Activated naive CD8-positive, alpha-beta T cell treated with anti-CD3 and anti-CD28 coated beads, Interleukin-2, amount 10 ng/mL, durations not matched to agents 7 days and 5 days (primary cell): ENCODE measurements around the gene AQP6. TPM values are rescaled to one million over a fixed set of nuclear protein-coding genes. Genes with fewer than 3 reads are reported as not detected.
"Not testable (repeated sequence)": the region's sequence is repeated elsewhere in the genome, so short reads cannot be mapped to it uniquely, and the experiment has no call there.

Source experiments
- ATAC-seq: fragments of 150-1000 bp; cut with Tn5 transposase; one replicate; pipeline ENCODE4 v1.10.0; 2021; ENCODE audit warnings: low read depth, moderate library complexity
- POLR2A ChIA-PET: fragments of 350-600 bp; sonication (Branson Sonifier 250); formaldehyde crosslinking; loops from one replicate; lab custom pipeline; 2021; ENCODE audit warnings: antibody characterized with exemption; lab: Charles Lee
- DNase-seq: peaks from one replicate; pipeline ENCODE4 v3.0.0; 2021
- H3K27ac Mint-ChIP-seq: one replicate; pipeline ENCODE4 v1.8.0; 2022; ENCODE audit warnings: mild to moderate bottlenecking, mixed read lengths
- H3K27me3 Mint-ChIP-seq: one replicate; pipeline ENCODE4 v1.8.0; 2022; ENCODE audit warnings: mild to moderate bottlenecking, moderate library complexity, mixed read lengths
- H3K36me3 Mint-ChIP-seq: one replicate; pipeline ENCODE4 v1.8.0; 2021; ENCODE audit warnings: mild to moderate bottlenecking, mixed read lengths
- H3K4me1 Mint-ChIP-seq: one replicate; pipeline ENCODE4 v1.8.0; 2021; ENCODE audit warnings: mixed read lengths
- H3K4me3 Mint-ChIP-seq: one replicate; pipeline ENCODE4 v1.8.0; 2022; ENCODE audit warnings: mild to moderate bottlenecking, moderate library complexity, mixed read lengths
- H3K9me3 Mint-ChIP-seq: one replicate; pipeline ENCODE4 v1.8.0; 2021; ENCODE audit warnings: mixed read lengths
- total RNA-seq, 2 experiments: library from RNA; stranded (reverse); gene quantifications; one replicate each; pipeline ENCODE4 v1.2.3, GENCODE V29; 2021

Gene AQP6
- total RNA-seq, 2 experiments from 2014 or later = not detected

DNA sequence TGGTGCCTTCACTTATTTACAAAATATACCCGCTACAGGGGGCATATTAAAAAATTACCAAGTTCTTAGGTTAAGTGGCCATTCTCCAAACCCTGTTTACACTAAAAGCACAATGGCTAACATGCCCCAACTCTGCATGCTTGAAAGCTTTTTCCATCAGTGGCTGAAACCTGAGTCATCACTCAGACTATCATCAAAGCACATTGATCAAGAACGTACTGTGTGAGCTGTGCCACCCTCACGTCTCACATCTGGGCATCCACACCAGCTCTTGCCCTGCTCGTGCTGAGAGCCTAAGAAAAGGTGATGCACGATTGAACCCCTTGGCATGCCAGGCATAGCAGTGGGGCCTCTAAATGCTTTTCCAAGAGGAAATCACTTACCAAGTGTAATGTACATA, 13.2 kb downstream of the AQP6 start:
- ATAC-seq = no peak
- POLR2A ChIA-PET = no interaction called here
- DNase-seq = no peak

DNA sequence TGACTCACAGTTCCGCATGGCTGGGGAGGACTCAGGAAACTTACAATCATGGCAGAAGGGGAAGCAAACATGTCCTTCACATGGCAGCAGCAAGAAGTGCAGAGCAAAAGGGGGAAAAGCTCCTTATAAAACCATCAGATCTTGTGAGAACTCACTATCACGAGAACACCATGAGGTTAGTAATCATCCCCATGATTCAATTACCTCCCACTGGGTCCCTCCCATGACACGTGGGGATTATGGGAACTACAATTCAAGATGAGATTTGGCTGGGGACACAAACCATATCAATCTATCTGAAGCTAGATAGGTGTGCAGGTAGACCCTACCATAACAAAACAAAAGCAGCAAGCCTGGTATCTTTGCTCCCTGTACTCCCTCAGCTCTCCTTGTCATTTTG, 13.7 kb downstream of the AQP6 start:
- H3K4me1 Mint-ChIP-seq, H3K27ac Mint-ChIP-seq, POLR2A ChIA-PET, H3K27me3 Mint-ChIP-seq, DNase-seq, H3K4me3 Mint-ChIP-seq, ATAC-seq, H3K9me3 Mint-ChIP-seq: not testable (repeated sequence)
- peaks cover 28% of the 10 kb centered on the region for H3K36me3 Mint-ChIP-seq

More for the DNA sequence above, 13.2 kb downstream of the AQP6 start:
- H3K27me3 Mint-ChIP-seq = no peaks in the 10 kb centered on the region
- no peak overlapping the region for H3K4me3 Mint-ChIP-seq
- H3K9me3 Mint-ChIP-seq = no peaks in the 10 kb centered on the region
- H3K36me3 Mint-ChIP-seq = peaks cover 27% of the 10 kb centered on the region
- no peak overlapping the region for H3K27ac Mint-ChIP-seq
- H3K4me1 Mint-ChIP-seq = no peaks in the 10 kb centered on the region

DNA sequence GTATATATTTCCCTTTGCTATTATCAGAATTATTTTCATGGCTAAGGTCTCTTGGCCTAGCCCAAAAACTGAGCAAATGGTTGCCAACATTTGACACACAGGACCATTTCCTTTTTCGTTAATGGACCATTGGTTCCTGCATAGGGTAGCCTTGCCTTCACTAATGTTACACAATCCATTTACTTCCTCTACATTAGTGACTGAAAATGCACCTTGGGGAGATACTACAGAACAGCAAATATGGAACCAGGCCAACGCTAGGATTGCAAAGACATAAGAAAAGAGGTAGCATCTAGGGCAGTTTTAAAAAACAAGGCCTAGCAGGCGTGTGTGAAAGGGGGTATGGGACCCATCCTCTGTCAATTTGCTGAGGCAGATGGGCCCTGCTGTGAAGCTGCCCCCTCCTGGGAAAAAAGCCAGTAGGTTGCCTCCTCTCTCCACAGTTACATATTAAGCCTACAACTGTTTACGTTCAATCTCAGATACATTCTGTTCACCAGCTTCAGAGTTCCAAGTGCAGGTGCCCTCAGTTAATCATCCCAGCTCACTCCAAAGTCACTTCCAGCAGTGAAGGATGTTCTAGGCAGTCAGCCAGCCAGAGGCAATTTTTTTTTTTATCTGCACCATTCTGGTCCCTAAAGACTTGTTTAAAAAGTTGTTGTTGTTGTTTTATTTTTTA, 15.0 kb downstream of the AQP6 start:
- no peaks in the 10 kb centered on the region for H3K4me1 Mint-ChIP-seq
- H3K27ac Mint-ChIP-seq = no peak overlapping the region
- no peak overlapping the region for H3K4me3 Mint-ChIP-seq
- DNase-seq (no peak), ATAC-seq (no peak)
- H3K9me3 Mint-ChIP-seq = no peaks in the 10 kb centered on the region
- POLR2A ChIA-PET = no interaction called here
- H3K27me3 Mint-ChIP-seq = no peaks in the 10 kb centered on the region
- peaks cover 36% of the 10 kb centered on the region for H3K36me3 Mint-ChIP-seq

DNA sequence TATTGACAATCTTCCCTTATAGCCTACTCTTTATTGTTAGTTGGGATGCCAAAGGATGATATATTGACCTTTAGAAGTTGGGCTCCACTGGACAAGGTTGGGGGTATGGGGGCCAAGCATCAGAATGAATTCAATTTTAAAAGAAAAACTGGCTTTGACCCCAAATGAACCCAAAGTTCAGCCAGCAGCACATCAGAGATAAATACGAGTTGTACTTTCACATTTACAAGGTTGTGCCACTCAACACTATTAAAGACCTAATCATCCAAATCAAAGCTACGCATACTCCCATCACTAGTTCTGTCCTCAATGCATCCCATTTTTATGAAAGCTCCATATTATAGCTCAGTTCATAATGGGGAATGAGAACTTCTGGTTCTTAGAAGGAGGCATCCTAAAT, 16.7 kb downstream of the AQP6 start:
- peaks cover 46% of the 10 kb centered on the region for H3K36me3 Mint-ChIP-seq
- H3K4me3 Mint-ChIP-seq = not testable (repeated sequence)

DNA sequence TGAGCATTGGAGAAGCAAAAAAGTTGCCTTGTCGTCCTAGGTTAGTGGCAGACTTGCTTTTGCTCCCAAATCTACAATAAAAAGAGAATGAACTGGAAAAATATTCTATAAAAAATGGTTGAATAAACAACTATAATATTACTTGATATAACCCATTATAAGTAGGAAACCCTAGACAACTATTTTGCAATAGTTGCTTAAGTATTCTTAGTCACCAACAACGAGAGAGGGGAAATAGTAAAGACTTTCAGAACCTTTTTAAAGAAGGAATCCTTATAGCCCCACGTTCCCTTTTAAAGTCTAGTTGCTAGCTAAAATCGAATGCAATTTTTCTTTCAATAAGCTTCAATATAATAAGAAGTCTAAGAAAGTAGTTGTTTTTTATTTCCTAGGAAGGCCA, 17.5 kb downstream of the AQP6 start:
- H3K4me3 Mint-ChIP-seq = no peak overlapping the region
- H3K36me3 Mint-ChIP-seq = peaks cover 51% of the 10 kb centered on the region
- ATAC-seq (no peak), DNase-seq (no peak)
- H3K9me3 Mint-ChIP-seq = no peaks in the 10 kb centered on the region
- H3K27ac Mint-ChIP-seq = no peak overlapping the region
- POLR2A ChIA-PET = no interaction called here
- H3K4me1 Mint-ChIP-seq = no peaks in the 10 kb centered on the region
- no peaks in the 10 kb centered on the region for H3K27me3 Mint-ChIP-seq

More for the DNA sequence above, 16.7 kb downstream of the AQP6 start:
- H3K4me1 Mint-ChIP-seq, POLR2A ChIA-PET, ATAC-seq, H3K27ac Mint-ChIP-seq, H3K9me3 Mint-ChIP-seq, DNase-seq, H3K27me3 Mint-ChIP-seq: not testable (repeated sequence)

DNA sequence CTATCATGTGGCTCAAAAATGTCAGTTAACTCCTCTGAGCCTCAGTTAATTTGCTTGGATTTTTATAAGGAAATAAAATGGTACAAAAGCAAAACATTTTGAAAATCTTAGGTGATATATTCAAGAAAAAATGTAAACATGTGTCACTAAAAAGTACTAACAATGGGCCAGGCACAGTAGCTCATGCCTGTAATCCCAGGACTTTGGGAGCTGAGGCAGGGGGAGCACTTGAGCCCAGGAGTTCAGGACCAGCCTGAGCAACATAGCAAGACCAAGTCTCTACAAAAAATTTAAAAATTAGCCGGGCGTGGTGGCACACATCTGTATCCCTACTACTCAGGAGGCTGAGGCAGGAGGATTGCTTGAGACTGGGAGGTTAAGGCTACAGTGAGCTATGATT, 25.7 kb downstream of the AQP6 start:
- peaks cover 43% of the 10 kb centered on the region for H3K36me3 Mint-ChIP-seq
- H3K27ac Mint-ChIP-seq = no peak overlapping the region
- DNase-seq = no peak
- H3K9me3 Mint-ChIP-seq = no peaks in the 10 kb centered on the region
- H3K4me1 Mint-ChIP-seq = peaks cover 2% of the 10 kb centered on the region
- H3K27me3 Mint-ChIP-seq = no peaks in the 10 kb centered on the region
- no peak overlapping the region for H3K4me3 Mint-ChIP-seq
- POLR2A ChIA-PET = no interaction called here
- ATAC-seq = no peak

DNA sequence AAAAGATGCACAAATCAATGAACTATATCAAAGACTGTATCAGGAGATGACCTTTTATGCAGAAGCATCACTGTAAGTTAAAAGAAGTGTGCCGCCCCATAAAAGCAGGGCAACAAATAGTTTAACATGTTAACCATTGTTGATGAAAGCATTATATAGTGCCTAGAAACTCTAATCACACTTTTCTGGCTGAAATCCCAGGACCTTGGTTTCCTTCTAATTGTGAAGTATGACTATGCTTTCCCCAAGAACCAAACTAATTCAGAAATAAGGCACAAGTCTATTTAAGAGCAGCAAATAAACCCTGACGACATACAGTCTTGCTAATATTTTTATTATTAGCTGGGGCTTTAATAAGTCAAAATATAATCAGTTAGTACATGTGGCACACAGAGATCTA, 30.8 kb downstream of the AQP6 start:
- H3K36me3 Mint-ChIP-seq = peaks cover 24% of the 10 kb centered on the region
- no peak overlapping the region for H3K4me3 Mint-ChIP-seq
- no peaks in the 10 kb centered on the region for H3K9me3 Mint-ChIP-seq
- ATAC-seq (no peak), DNase-seq (no peak)
- no peaks in the 10 kb centered on the region for H3K27me3 Mint-ChIP-seq
- H3K4me1 Mint-ChIP-seq = peaks cover 3% of the 10 kb centered on the region
- POLR2A ChIA-PET = no interaction called here
- no peak overlapping the region for H3K27ac Mint-ChIP-seq

DNA sequence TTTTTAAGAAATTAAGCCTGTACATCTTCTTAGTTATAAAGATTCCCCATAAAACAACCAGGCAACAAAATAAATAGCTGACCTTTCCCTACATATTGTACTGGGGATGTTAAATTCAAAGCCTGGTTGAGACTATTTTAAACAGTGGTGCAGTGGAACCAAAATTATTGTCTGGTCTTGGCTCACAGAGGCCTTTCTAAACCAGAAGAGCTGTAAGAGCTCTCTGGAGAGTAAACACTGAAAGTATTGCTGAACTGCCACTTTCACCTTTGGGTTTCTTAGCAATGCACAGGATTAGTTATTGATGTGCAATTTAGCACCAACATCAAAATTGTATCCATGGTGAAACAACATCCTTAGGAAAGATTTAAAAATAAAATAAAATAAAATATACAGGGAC, 31.9 kb downstream of the AQP6 start:
- ATAC-seq (no peak), DNase-seq (no peak)
- Mint-ChIP-seq H3K9me3 (no peaks in the 10 kb centered on the region), H3K4me1 (peaks cover 3% of the 10 kb centered on the region), H3K4me3 (no peak overlapping the region), H3K27ac (no peak overlapping the region), H3K36me3 (peaks cover 24% of the 10 kb centered on the region), H3K27me3 (no peaks in the 10 kb centered on the region)
- POLR2A ChIA-PET = no interaction called here

DNA sequence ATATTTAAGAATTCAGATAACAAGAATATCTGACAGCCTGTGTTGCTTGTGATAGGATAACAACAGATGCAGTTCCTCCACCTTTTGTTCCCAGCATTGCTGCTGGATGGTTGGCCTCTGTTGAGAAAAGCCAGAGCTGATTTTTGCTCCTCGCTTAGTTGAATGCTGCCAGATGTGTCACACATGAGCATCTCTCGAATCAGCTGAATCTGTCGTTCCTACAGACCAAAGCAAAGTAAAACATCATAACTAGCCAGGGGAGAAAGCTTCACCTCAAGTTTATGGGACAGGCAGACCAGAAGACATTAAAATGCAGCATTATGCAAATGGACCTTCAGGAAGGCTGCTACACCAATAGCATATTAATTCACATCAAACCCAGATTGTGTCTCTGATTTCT, 32.4 kb downstream of the AQP6 start:
- DNase-seq (no peak), ATAC-seq (no peak)
- no peak overlapping the region for H3K27ac Mint-ChIP-seq
- no peaks in the 10 kb centered on the region for H3K9me3 Mint-ChIP-seq
- POLR2A ChIA-PET = interaction anchor here (1.3 kb wide), 1 partner anchor 20 kb away, joined by 3 read pairs; the partner anchor contains the start of gene RACGAP1
- H3K4me3 Mint-ChIP-seq = no peak overlapping the region
- peaks cover 25% of the 10 kb centered on the region for H3K36me3 Mint-ChIP-seq
- peaks cover 3% of the 10 kb centered on the region for H3K4me1 Mint-ChIP-seq
- no peaks in the 10 kb centered on the region for H3K27me3 Mint-ChIP-seq

DNA sequence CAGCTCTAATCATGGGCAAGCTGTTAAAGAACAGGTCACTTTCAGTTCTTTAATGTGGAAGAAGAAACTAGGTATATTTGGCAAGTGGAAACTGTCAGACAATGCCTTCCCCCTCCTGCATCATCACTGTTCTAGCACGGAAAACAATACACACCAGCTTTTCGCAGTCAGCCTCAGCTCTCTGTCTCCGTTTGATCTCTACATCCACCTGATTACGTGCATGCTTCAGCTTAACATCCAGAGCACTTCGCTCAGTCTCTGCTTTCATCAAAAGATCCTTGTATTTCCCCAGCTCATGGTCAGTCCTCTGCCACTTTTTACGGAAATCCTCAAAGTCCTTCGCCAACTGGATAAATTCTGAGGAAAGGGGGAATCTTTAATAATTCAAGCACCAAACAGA, 33.5 kb downstream of the AQP6 start:
- no peaks in the 10 kb centered on the region for H3K27me3 Mint-ChIP-seq
- H3K27ac Mint-ChIP-seq = no peak overlapping the region
- DNase-seq = no peak
- no peaks in the 10 kb centered on the region for H3K9me3 Mint-ChIP-seq
- no peak overlapping the region for H3K4me3 Mint-ChIP-seq
- ATAC-seq = no peak
- H3K4me1 Mint-ChIP-seq = peaks cover 3% of the 10 kb centered on the region
- POLR2A ChIA-PET = interaction anchor here (1.3 kb wide), 1 partner anchor 19 kb away, joined by 3 read pairs; the partner anchor contains the start of gene RACGAP1
- H3K36me3 Mint-ChIP-seq = peaks cover 25% of the 10 kb centered on the region

DNA sequence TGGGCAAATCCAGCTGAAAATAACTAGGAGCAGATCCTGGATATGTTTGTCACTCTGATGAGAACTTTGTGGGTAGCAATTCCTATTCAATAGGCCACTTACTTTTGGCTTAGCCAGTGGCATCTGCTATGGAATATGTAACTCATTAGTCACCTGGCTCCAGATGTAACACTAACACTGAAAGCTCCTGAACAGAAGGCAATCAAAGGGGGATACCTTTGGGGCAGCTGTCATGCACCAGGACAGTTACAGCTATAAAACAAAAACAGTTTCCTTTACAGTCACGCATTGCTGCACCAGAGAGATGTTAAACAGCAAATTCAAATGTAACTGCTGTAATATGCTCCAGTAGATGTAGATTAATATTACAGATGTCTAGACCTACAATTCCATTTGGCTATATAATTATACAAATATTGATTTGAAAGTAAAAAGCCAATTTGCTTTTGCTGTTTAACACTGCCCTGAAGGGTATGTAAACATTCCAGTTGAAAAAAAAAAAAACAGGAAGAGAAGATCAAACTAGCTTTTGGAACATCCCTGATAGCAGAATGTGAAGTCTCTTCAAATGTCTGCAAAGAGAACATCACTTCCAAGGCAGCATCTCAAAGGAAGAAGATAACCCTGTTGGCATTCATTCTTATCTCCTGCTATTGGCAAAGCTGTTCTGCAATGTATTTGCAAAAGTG, 34.2 kb downstream of the AQP6 start:
- DNase-seq = no peak
- POLR2A ChIA-PET = no interaction called here
- Mint-ChIP-seq H3K4me3 (no peak overlapping the region), H3K36me3 (peaks cover 24% of the 10 kb centered on the region), H3K27me3 (no peaks in the 10 kb centered on the region), H3K9me3 (no peaks in the 10 kb centered on the region), H3K4me1 (peaks cover 3% of the 10 kb centered on the region), H3K27ac (no peak overlapping the region)
- ATAC-seq = no peak

DNA sequence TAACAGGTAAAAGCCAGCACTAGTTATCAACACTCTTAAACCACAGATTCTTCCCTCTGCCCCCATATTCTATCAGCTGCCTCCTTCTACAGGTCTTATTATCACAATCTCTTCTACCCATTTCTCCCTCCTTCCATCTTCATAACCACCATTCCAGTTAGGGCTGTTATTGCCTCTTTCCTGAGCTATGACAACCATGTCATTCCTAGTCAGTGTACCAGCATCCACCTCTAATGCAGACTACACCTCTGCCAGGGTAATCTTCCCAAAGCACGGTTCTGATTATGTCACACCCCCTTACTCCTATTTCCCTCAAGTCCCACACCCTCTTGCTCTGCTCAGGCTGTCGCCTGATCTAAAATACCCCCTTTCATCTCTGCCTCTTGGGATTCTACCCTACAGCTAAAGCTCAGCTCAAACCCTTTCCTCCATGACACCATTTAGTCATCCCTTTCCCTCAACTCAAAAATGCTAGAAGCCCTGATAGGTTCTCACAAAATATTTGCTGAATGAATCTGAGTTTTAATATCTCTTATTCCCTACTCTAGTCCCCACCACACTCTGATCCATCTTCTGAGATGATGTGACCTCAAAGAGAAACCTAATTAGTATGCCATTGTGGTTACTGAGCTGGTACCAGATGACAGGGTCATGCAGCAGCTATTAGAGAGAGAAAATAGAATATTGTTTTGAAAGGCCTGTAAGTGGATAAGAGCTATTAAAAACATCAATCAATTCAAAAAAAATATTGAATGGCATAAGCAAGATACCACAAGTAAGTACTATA, 40.8 kb downstream of the AQP6 start:
- ATAC-seq (no peak), DNase-seq (no peak)
- Mint-ChIP-seq H3K4me1 (peaks cover 11% of the 10 kb centered on the region), H3K27ac (peak overlapping the region; percentile 30), H3K27me3 (no peaks in the 10 kb centered on the region), H3K4me3 (no peak overlapping the region), H3K9me3 (no peaks in the 10 kb centered on the region), H3K36me3 (peaks cover 31% of the 10 kb centered on the region)
- POLR2A ChIA-PET = interaction anchor here (1.2 kb wide), 1 partner anchor 12 kb away, joined by 7 read pairs; the partner anchor contains the start of gene RACGAP1

DNA sequence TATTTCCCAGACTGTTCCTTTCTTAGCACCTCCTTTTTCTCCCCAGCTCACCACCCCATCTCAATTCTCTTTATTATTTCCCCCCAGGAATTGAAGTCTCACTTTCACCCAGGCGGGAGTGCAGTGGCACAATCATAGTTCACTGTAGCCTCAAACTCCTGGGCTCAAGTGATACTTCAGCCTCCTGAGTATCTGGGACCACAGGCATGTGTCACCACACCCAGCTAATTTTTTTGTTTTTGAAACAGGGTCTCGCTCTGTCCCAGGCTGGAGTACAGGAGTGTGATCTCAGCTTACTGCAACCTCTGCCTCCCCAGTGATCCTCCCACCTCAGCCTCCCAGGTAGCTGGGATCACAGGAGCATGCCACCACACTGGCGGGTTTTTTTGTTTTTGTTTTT, 41.6 kb downstream of the AQP6 start:
- POLR2A ChIA-PET = interaction anchor here (1.2 kb wide), 1 partner anchor 11 kb away, joined by 7 read pairs; the partner anchor contains the start of gene RACGAP1
- peaks cover 36% of the 10 kb centered on the region for H3K36me3 Mint-ChIP-seq
- H3K27ac Mint-ChIP-seq = no peak overlapping the region

More for the DNA sequence above, 41.6 kb downstream of the AQP6 start:
- no peaks in the 10 kb centered on the region for H3K27me3 Mint-ChIP-seq
- no peak overlapping the region for H3K4me3 Mint-ChIP-seq
- H3K4me1 Mint-ChIP-seq = peaks cover 16% of the 10 kb centered on the region
- no peak for DNase-seq
- no peaks in the 10 kb centered on the region for H3K9me3 Mint-ChIP-seq
- ATAC-seq = no peak
